ENCODE results near the gene JAKMIP1. TPM values are rescaled to one million over a fixed set of nuclear protein-coding genes. Genes with fewer than 3 reads are reported as not detected.

The JAKMIP1 gene
- total RNA-seq, 1 donor from 2014 or later, result not detected

DNA sequence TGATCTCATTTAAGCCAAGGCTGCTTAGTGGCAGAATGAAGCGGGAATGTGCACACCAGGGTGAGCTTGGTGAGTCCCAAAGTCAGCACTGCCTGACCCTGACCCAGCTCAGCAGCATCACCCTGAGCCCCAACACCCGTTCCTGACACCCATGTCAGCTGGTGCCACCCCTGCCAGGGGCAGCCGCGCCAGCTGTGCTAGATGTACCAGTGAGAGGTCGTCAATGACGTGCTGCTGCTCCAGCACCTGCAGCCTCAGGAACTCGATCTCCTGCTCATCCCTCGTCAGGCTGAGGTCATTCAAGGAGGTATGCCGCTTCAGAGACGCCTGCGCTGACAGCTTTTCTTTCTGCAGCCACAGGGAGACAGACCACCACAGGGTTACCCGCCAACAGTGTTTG is 120.4 kb downstream of the JAKMIP1 start:
- TF ChIP-seq, protein P1, sequence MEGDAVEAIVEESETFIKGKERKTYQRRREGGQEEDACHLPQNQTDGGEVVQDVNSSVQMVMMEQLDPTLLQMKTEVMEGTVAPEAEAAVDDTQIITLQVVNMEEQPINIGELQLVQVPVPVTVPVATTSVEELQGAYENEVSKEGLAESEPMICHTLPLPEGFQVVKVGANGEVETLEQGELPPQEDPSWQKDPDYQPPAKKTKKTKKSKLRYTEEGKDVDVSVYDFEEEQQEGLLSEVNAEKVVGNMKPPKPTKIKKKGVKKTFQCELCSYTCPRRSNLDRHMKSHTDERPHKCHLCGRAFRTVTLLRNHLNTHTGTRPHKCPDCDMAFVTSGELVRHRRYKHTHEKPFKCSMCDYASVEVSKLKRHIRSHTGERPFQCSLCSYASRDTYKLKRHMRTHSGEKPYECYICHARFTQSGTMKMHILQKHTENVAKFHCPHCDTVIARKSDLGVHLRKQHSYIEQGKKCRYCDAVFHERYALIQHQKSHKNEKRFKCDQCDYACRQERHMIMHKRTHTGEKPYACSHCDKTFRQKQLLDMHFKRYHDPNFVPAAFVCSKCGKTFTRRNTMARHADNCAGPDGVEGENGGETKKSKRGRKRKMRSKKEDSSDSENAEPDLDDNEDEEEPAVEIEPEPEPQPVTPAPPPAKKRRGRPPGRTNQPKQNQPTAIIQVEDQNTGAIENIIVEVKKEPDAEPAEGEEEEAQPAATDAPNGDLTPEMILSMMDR (conservative IDR thresholded peaks at IDR 0.05; ENCODE audit: low read depth, low read length), result no peak
- DNase-seq (ENCODE audit: low read depth), result no peak
- no peak overlapping the region for H3K4me3 ChIP-seq (ENCODE audit: low read depth, low read length)

DNA sequence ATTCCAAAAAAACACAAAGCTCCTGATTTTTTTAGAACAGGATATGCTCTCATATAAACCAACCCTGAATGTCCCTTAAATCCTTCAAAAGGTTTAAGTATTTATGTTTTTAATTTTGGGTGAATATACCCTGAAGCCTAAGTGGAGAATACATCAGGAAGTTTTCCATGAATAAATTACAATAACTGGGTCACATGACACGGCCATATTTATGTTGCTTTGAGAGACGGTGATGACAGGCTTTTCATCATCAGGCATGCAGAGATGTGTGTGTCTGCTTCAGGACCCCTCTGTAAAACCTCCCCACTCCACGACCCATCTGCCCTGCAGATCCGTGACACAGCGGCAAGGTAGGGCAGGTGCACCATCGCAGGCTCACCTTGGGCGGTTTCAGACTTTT is 121.8 kb downstream of the JAKMIP1 start:
- H3K4me3 ChIP-seq (ENCODE audit: low read depth, low read length), result no peak overlapping the region
- no peak for DNase-seq (ENCODE audit: low read depth)
- TF ChIP-seq, protein P1 (conservative IDR thresholded peaks at IDR 0.05; ENCODE audit: low read depth, low read length), result no peak

DNA sequence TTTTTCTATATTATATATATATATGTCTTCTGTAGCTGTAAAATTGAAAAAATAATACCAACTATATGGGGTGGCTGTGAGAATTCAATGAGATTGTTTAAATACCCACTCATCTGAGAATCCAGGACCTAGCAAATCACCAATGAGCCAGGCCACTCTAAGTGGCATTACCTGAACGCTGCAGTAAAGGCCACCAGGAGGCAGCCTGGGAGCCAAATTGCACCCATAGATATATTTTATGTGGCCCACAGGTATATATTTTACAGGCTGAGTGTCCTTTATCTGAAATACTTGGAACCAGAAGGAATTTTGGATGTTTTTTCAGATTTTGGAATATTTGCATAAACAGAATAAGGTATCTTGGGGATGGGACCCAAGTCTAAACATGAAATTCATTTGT is 124.0 kb downstream of the JAKMIP1 start:
- TF ChIP-seq, protein P1 (conservative IDR thresholded peaks at IDR 0.05; ENCODE audit: low read depth, low read length), result peak; percentile 13
- DNase-seq (ENCODE audit: low read depth), result no peak
- H3K4me3 ChIP-seq (ENCODE audit: low read depth, low read length), result no peak overlapping the region

DNA sequence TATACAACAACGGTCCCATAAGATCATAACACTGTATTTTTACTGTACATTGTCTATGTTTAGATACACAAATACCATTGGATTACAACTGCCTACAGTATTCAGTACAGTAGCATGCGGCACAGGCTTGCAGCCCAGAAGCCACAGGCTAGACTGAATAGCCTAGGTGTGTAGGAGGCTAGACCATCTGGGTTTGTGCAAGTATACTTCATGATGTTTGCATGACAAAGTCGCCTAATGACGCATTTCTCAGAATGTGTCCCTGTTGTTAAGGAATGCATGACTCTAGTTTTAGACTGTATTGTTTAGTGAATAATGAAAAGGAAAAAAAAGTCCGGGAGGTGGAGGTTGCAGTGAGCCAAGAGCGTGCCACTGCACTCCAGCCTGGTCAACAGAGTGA is 125.6 kb downstream of the JAKMIP1 start:
- DNase-seq (ENCODE audit: low read depth), result no peak
- TF ChIP-seq, protein P1 (conservative IDR thresholded peaks at IDR 0.05; ENCODE audit: low read depth, low read length), result no peak
- no peak overlapping the region for H3K4me3 ChIP-seq (ENCODE audit: low read depth, low read length)

DNA sequence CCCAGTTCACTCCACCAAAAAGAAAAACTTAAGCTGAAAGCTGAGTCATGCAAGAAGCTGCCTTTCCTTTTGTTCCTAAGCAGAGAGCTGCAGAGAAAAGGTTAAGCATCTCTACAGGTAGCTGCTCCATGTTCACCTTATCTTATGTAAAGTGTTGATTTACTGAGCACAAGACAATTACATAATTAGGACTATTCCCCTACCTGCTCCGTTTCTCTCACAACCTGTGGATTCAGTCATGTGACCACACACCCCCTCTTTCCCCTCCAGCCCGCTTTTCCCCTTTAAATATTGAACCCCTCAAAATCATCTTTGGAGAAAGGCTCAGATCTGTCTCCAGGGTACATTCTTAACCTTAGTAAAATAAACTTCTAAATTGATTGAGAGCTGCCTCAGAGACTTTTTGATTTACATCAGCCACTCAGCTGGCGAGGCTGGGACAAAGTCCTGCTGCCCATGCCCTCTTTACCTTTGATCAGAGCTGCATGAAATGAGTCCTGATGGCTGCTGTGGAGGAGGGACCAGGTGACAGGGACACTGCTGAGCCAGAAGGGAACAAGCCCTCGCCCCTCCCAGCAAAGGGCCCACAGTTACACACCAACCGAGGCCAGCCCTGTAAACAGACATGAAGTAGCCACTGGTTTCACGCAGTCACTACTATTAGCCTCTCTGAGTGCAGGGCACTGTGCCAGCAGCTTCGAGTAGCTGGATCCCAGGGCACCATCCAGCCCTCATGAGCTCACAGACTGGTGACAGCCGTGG is 128.2 kb downstream of the JAKMIP1 start:
- H3K4me3 ChIP-seq (ENCODE audit: low read depth, low read length), result no peak overlapping the region
- TF ChIP-seq, protein P1 (conservative IDR thresholded peaks at IDR 0.05; ENCODE audit: low read depth, low read length), result no peak
- DNase-seq (ENCODE audit: low read depth), result no peak

DNA sequence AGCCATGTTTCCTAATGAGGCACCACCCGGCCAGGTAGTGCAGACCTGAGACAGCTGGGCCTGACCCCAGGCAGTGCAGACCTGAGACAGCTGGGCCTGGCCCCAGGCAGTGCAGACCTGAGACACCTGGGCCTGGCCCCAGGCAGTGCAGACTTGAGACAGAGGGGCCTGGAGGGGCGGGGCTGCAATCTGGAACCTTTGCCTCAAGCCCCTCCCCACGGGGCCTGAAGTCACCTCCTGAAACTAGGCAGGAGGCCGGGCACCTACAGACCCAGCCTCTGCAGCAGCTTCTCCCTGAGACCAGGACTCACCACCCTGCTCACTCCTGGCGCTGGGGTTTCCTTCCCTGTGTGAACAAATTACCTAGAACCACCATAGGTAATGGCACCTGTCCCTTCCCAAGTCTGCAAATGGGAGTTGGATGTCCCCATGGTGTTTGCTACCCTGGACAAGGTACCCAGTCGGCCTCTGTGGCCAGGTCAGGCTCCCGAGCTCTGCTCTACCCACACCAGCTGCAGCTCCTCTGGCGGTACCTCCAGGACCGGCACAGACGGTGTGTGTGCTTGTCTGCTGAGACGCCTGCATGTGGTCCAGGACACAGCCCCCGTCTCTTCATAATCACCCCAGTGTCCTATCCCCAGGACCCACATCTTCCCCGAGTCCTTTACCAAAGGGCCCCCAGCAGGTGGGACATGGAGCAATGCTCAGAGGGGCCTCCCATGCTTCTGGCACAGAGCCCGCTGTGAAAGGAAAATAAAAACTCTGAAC is 129.0 kb downstream of the JAKMIP1 start:
- no peak overlapping the region for H3K4me3 ChIP-seq (ENCODE audit: low read depth, low read length)
- TF ChIP-seq, protein P1 (conservative IDR thresholded peaks at IDR 0.05; ENCODE audit: low read depth, low read length), result no peak
- no peak for DNase-seq (ENCODE audit: low read depth)

Data from epithelial cell of proximal tubule (primary cell).